Heart right ventricle (tissue), 16 donors: ENCODE measurements around the gene MXRA8. TPM values are rescaled to one million over a fixed set of nuclear protein-coding genes. Genes with fewer than 3 reads are reported as not detected.

Experiments
- ATAC-seq, 8 donors: fragments of 200-7000 bp; cut with Tn5 transposase; one replicate each; pipeline ENCODE4 v1.9.1; 2020; ENCODE audit warnings: mild to moderate bottlenecking in 8 of 8, moderate library complexity in 8 of 8, moderate number of reproducible peaks in 1 of 8
- DNase-seq, 2 donors: peaks; one replicate each; pipeline ENCODE4 v3.0.0-alpha.2; 2020
- H3K27ac ChIP-seq, 10 donors: fragments of 200-600 bp; sonication (generic) in 2 of 10; one replicate each; pipeline versions ENCODE4 v1.5.0 to v1.8.0; 2020 to 2022; ENCODE audit warnings: mild to moderate bottlenecking in 3 of 10
- H3K27me3 ChIP-seq, 7 donors: fragments of 200-600 bp; one replicate each; pipeline ENCODE4 v1.8.0; 2021 to 2022; ENCODE audit warnings: mild to moderate bottlenecking in 2 of 7
- H3K36me3 ChIP-seq, 9 donors: fragments of 200-600 bp; sonication (generic) in 1 of 9; one replicate each; pipeline versions ENCODE4 v1.5.0 to v1.8.0; 2020 to 2022; ENCODE audit warnings: mild to moderate bottlenecking in 2 of 9
- H3K4me1 ChIP-seq, 9 donors: fragments of 200-600 bp; sonication (generic) in 1 of 9; one replicate each; pipeline versions ENCODE4 v1.5.0 to v1.8.0; 2020 to 2022; ENCODE audit warnings: mild to moderate bottlenecking in 4 of 9
- H3K4me3 ChIP-seq, 10 donors: fragments of 200-600 bp; sonication (generic) in 2 of 10; one replicate each; pipeline versions ENCODE4 v1.5.0 to v1.8.0; 2020 to 2022; ENCODE audit warnings: mild to moderate bottlenecking in 7 of 10, moderate library complexity in 2 of 10
- H3K9me3 ChIP-seq, 11 donors: fragments of 200-600 bp in 10 of 11; sonication (generic) in 2 of 11; one replicate each; pipeline versions ENCODE4 v1.5.0 to v1.8.0; 2013 to 2022; ENCODE audit warnings: mild to moderate bottlenecking in 2 of 11, control low read depth in 1 of 11, moderate library complexity in 1 of 11
- WGBS, 2 donors: extraction: QIAGEN DNeasy Blood & Tissue Kit; methylation state at CpG; one replicate each; pipeline ENCODE4 v1.1.7; 2013; ENCODE audit warnings: inconsistent platforms in 1 of 2; 5-methylcytosine and 5-hydroxymethylcytosine counted together
- intact Hi-C, 10 donors: fragments of 100-400 bp; cut with DNase I; formaldehyde crosslinking; loops; one replicate each; pipeline versions ENCODE4 v1.11.1 to v1.14.2; 2022
- polyA plus RNA-seq, 2 donors: library from polyadenylated mRNA; stranded (reverse); fragments of 200-250 nt; gene quantifications; one replicate each; pipeline ENCODE4 v1.2.3, GENCODE V29; 2013
- total RNA-seq, 10 donors: library from RNA; stranded (reverse); fragmentation: NEBNext Ultra II Directional in 3 of 10; extraction: Animal tissue kit (Norgen Biotek cat#: 25700) in 3 of 10; gene quantifications; one replicate each; pipeline versions ENCODE4 v1.2.1 to v1.2.4, GENCODE V29; 2021 to 2023
- TF ChIP-seq, protein P1 (sequence below), 9 donors: fragments of 200-600 bp; sonication (generic) in 2 of 9; IDR thresholded peaks; one replicate each; pipeline versions ENCODE4 v1.5.0 to v1.8.0; 2021 to 2022; ENCODE audit warnings: antibody characterized with exemption in 9 of 9, mild to moderate bottlenecking in 5 of 9, moderate library complexity in 1 of 9
- donor health status: Arrhythmogenic right ventricular cardiomyopathy.
- donor health status: ischemic (EF 13 %, LVEDD 7.1; RV severe dilation, severe dysfunction).
- donor health status: healthy with polysubstance abuse.
- donor health status: DM: no; HTN: yes; CAD: no.
- donor health status: DM: no; HTN: no; CAD: no.
- donor health status: ischemic (EF 25% LVEDD 6.9; RV normal size, moderate dysfunction).
- donor health status: ischemic (EF 25% LVEDD 5.7; RV mildly dilated, moderate dysfunction).
- donor health status: healthy.
- donor health status: DM: yes; HTN: yes; CAD: no.
- donor health status: Ischemic cardiomyopathy.
- donor health status: ischemic (EF 35%, LVEDD 5.7; RV mildly dilated, moderate dysfunction).
- donor health status: nonischemic (EF 11% LVEDD 7.7; RV severe dilation, severe dysfunction).
- donor health status: DM: yes; HTN: yes; CAD: no.
- donor health status: PGD.
- donor health status: ischemic (EF 29% LVEDD 5.4; RV normal size, mild dysfunction).
- donor health status: nonischemic (EF 23%, LVEDD 6.1; RV moderate dilation, normal function).

The MXRA8 gene
- total and polyA plus RNA-seq, 12 donors, result 7.2 to 35.6 (median 15.5) TPM

DNA sequence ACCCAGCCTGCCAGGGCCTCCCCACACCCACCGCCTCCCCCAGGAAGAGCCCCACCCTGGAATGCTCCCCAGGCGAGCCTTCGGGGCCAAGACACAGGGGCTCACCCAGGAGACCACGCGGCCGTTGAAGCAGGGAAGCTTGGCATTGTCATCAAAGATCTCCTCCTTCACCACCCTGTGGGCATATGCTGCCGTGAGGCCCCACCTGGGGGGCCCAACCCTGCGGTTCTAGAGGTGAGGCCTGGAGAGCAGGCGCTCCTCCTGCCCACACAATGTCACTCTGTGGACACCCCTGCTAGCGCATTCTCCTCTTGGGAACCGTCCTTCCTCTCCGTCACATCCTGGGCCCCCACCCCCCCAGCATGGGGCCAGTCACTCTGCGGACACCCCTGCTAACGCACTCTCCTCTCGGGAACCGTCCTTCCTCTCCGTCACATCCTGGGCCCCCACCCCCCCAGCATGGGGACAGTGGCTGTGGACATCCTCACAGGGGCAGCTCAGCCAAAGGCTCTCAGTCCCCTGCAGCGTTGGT, 15.7 kb downstream of the MXRA8 start:
- intact Hi-C loops, result no loop called here
- peaks cover 0 to 40% (median 9%) of the 10 kb centered on the region in 9 donors for H3K36me3 ChIP-seq
- H3K27me3 ChIP-seq, result no peaks in the 10 kb centered on the region
- no peaks in the 10 kb centered on the region for H3K9me3 ChIP-seq
- TF ChIP-seq, protein P1, sequence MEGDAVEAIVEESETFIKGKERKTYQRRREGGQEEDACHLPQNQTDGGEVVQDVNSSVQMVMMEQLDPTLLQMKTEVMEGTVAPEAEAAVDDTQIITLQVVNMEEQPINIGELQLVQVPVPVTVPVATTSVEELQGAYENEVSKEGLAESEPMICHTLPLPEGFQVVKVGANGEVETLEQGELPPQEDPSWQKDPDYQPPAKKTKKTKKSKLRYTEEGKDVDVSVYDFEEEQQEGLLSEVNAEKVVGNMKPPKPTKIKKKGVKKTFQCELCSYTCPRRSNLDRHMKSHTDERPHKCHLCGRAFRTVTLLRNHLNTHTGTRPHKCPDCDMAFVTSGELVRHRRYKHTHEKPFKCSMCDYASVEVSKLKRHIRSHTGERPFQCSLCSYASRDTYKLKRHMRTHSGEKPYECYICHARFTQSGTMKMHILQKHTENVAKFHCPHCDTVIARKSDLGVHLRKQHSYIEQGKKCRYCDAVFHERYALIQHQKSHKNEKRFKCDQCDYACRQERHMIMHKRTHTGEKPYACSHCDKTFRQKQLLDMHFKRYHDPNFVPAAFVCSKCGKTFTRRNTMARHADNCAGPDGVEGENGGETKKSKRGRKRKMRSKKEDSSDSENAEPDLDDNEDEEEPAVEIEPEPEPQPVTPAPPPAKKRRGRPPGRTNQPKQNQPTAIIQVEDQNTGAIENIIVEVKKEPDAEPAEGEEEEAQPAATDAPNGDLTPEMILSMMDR (IDR thresholded peaks at IDR 0.05), result no peak
- H3K4me1 ChIP-seq, result peaks cover 23 to 45% (median 40%) of the 10 kb centered on the region in 9 donors
- no peak overlapping the region for H3K4me3 ChIP-seq
- H3K27ac ChIP-seq, result no peak overlapping the region
- ATAC-seq, result no peak
- 76 to 85% methylated on average over 18 of the region's 18 CpGs for WGBS, 2 donors
- DNase-seq, result no peak

DNA sequence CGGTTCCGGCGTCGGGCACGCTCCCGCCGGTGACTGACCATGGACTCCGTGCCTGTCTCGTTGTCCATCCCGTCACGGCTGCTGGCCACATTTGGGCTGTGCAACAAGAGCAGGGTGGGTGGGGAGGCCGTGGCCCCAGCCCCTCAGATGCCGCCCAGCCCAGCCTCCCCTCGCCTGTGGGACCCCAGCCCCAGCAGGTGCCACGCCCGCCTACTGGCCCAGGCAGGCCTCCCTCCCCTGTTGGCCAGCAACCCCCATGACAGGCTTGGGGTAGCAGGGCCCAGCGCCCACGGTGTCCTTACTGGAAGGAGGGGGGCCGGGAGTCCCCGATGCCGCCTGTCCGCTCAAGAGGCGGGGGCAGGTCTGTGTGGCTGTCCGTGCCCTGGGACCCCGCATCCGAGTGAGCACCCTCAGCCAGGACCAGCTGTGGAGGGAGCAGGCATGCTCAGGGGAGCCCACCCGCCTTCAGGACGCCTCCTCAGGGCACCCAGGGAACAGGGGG, 16.2 kb downstream of the MXRA8 start:
- no peak overlapping the region for H3K4me3 ChIP-seq
- H3K4me1 ChIP-seq, result peaks cover 17 to 40% (median 35%) of the 10 kb centered on the region in 9 donors
- H3K9me3 ChIP-seq, result no peaks in the 10 kb centered on the region
- intact Hi-C loops, result no loop called here
- ATAC-seq, result no peak
- H3K27me3 ChIP-seq, result no peaks in the 10 kb centered on the region
- no peak overlapping the region for H3K27ac ChIP-seq
- TF ChIP-seq, protein P1 (IDR thresholded peaks at IDR 0.05), result no peak
- H3K36me3 ChIP-seq, result peaks cover 0 to 46% (median 9%) of the 10 kb centered on the region in 9 donors
- WGBS, 2 donors, result 94 to 97% methylated on average over 21 to 28 of the region's 28 CpGs
- DNase-seq, result no peak

DNA sequence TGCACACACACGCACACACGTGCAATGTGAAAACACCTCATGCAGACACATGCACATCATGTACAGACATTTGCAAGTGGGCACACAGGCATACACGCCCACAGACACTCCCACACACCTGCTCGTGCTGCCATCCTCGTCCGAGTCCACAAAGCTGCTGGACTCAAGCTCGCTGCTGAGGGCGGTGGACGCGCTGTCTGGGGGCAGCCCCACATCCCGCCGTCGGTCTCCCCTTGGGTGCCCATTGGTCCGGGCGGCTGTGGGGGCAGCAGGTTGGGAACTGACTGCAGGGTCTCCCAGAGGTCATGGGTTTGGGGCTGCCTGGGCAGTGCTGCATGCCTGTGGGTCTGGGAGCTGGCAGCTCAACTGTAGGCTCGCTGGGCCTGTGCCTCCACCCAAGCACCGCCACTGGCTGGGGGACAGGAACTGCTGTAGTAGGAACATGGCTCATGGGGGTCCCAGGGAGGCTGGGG, 16.8 kb downstream of the MXRA8 start:
- TF ChIP-seq, protein P1 (IDR thresholded peaks at IDR 0.05), result no peak
- peaks cover 0 to 50% (median 9%) of the 10 kb centered on the region in 9 donors for H3K36me3 ChIP-seq

DNA sequence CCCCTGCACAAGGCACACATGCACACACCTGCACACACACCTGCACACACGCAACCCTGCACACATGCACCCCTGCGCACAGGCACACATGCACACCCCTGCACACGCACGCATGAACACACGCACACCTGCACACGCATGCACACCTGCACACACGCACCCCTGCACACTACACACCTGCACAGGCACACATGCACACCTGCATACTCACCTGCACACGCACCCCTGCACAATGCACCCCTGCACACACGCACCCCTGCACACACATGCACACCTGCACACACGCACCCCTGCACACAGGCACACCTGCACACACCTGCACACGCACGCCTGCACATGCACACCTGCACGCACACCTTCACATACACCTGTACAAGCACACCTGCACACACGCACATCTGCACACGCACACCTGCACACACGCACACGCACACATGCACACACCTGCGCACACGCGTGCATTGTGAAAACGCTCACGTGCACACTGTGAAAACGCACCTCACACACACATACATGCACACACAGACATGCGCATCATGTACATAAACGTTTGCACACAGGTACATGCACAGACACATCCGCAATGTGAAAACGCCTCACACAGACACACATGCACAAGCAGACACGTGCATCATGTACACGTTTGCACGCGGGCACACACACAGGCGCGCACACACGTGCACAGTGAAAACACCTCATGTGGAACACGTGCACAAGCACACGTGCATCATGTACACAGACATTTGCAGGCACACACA, 17.4 kb downstream of the MXRA8 start:
- H3K4me1 ChIP-seq, result peaks cover 9 to 29% (median 23%) of the 10 kb centered on the region in 9 donors
- H3K4me3 ChIP-seq, result no peak overlapping the region
- H3K27ac ChIP-seq, result no peak overlapping the region
- DNase-seq, result no peak
- TF ChIP-seq, protein P1 (IDR thresholded peaks at IDR 0.05), result no peak
- no peak for ATAC-seq
- WGBS, 2 donors, result 93 to 95% methylated on average over 36 of the region's 36 CpGs
- intact Hi-C loops, result no loop called here
- no peaks in the 10 kb centered on the region for H3K9me3 ChIP-seq
- H3K36me3 ChIP-seq, result peaks cover 0 to 54% (median 9%) of the 10 kb centered on the region in 9 donors
- H3K27me3 ChIP-seq, result no peaks in the 10 kb centered on the region

More for the DNA sequence above, 16.8 kb downstream of the MXRA8 start:
- no peak for ATAC-seq
- Histone ChIP-seq H3K27ac (no peak overlapping the region), H3K9me3 (no peaks in the 10 kb centered on the region), H3K4me1 (peaks cover 15 to 35% (median 29%) of the 10 kb centered on the region in 9 donors), H3K4me3 (no peak overlapping the region), H3K27me3 (no peaks in the 10 kb centered on the region)
- WGBS, 2 donors, result 94 to 95% methylated on average over 17 of the region's 17 CpGs
- intact Hi-C loops, result no loop called here
- DNase-seq, result no peak
